IMR-90 (cell line): Measurements from ENCODE around the gene TFAP2B. TPM values are rescaled to one million over a fixed set of nuclear protein-coding genes. Genes with fewer than 3 reads are reported as not detected.
A peak's percentile ranks its signal among the peaks of the same experiment; 100 is the strongest.

Experiments
- ATAC-seq: fragments of 200-7000 bp; cut with Tn5 transposase; 2 replicates; pipeline ENCODE4 v1.9.1; 2020; ENCODE audit warnings: low read depth, mild to moderate bottlenecking, moderate library complexity
- BruUV-seq: library from RNA; stranded (reverse); fragments of 400-500 nt; replicated peaks from 2 replicates; lab custom pipeline; 2021; lab: Mats Ljungman, UMichigan
- CTCF ChIA-PET: fragments of 300-600 bp; formaldehyde crosslinking; extraction: SDS; loops from one replicate; lab custom pipeline; 2021; ENCODE audit warnings: antibody characterized with exemption; lab: Yijun Ruan, JAX
- POLR2A ChIA-PET: fragments of 300-600 bp; sonication (Branson Sonifier 250); formaldehyde crosslinking; loops from one replicate; lab custom pipeline; 2022; ENCODE audit warnings: antibody characterized with exemption; ENCODE audit not compliant: unreplicated experiment; lab: Charles Lee
- DNase-seq: peaks from one replicate; pipeline ENCODE4 v3.0.0; 2013
- H2AFZ ChIP-seq: replicated peaks from 2 replicates; pipeline ENCODE3; 2013; ENCODE audit warnings: low read length, mild to moderate bottlenecking; ENCODE audit not compliant: poor library complexity
- H2AK5ac ChIP-seq: 2 replicates; pipeline ENCODE4 v1.6.1; 2013; ENCODE audit warnings: low read depth, low read length, inconsistent platforms
- H2AK9ac ChIP-seq: replicated peaks from 2 replicates; pipeline ENCODE3; 2013; ENCODE audit warnings: mild to moderate bottlenecking, low read depth, low read length, moderate library complexity; ENCODE audit not compliant: poor library complexity
- H2BK120ac ChIP-seq: 2 replicates; pipeline ENCODE4 v1.6.1; 2013; ENCODE audit warnings: low read depth, low read length, inconsistent platforms
- H2BK15ac ChIP-seq: 3 replicates; pipeline ENCODE4 v1.6.1; 2013; ENCODE audit warnings: low read depth, low read length, inconsistent platforms
- H2BK20ac ChIP-seq: 2 replicates; pipeline ENCODE4 v1.6.1; 2013; ENCODE audit warnings: low read depth, mild to moderate bottlenecking, inconsistent platforms, low read length, moderate library complexity
- H2BK5ac ChIP-seq: 2 replicates; pipeline ENCODE4 v1.6.1; 2013; ENCODE audit warnings: mild to moderate bottlenecking, low read depth, low read length, inconsistent platforms; ENCODE audit not compliant: poor library complexity, severe bottlenecking
- H3K14ac ChIP-seq: replicated peaks from 2 replicates; pipeline ENCODE4 v1.6.1; 2013; ENCODE audit warnings: low read depth, low read length, inconsistent platforms
- H3K18ac ChIP-seq: 2 replicates; pipeline ENCODE4 v1.6.1; 2013; ENCODE audit warnings: low read depth, low read length, control low read depth
- H3K23ac ChIP-seq: 2 replicates; pipeline ENCODE4 v1.6.1; 2013; ENCODE audit warnings: low read depth, low read length, inconsistent platforms
- H3K27ac ChIP-seq: 2 replicates; pipeline ENCODE4 v1.5.1; 2013; ENCODE audit warnings: mild to moderate bottlenecking, control low read depth, low read length; ENCODE audit not compliant: insufficient read depth
- H3K27me3 ChIP-seq: 2 replicates; pipeline ENCODE4 v1.6.1; 2013; ENCODE audit warnings: low read length; ENCODE audit not compliant: control insufficient read depth, insufficient read depth
- H3K36me3 ChIP-seq: 2 replicates; pipeline ENCODE4 v1.6.1; 2013; ENCODE audit warnings: low read length, mixed read lengths; ENCODE audit not compliant: control insufficient read depth, insufficient read depth
- H3K4ac ChIP-seq: 2 replicates; pipeline ENCODE4 v1.6.1; 2013; ENCODE audit warnings: low read depth, low read length, inconsistent platforms
- H3K4me1 ChIP-seq: 2 replicates; pipeline ENCODE4 v1.6.1; 2013; ENCODE audit warnings: low read length, mixed read lengths; ENCODE audit not compliant: control insufficient read depth, insufficient read depth
- H3K4me2 ChIP-seq: 2 replicates; pipeline ENCODE4 v1.6.1; 2013; ENCODE audit warnings: low read depth, mild to moderate bottlenecking, control low read depth, low read length, moderate library complexity
- H3K4me3 ChIP-seq: 2 replicates; pipeline ENCODE4 v1.5.1; 2013; ENCODE audit warnings: low read depth, mild to moderate bottlenecking, control low read depth, low read length, moderate library complexity; ENCODE audit not compliant: insufficient read depth
- H3K56ac ChIP-seq: 2 replicates; pipeline ENCODE4 v1.6.1; 2013; ENCODE audit warnings: low read length, inconsistent platforms; ENCODE audit not compliant: insufficient read depth; ENCODE audit errors: extremely low read depth
- H3K79me1 ChIP-seq, 2 experiments: 2 replicates each; pipeline ENCODE4 v1.6.1; 2013; ENCODE audit warnings: low read length in 2 of 2, inconsistent platforms in 1 of 2, low read depth in 1 of 2
- H3K9ac ChIP-seq: 2 replicates; pipeline ENCODE4 v1.6.1; 2013; ENCODE audit warnings: low read depth, low read length, control low read depth
- H3K9me1 ChIP-seq: 2 replicates; pipeline ENCODE4 v1.6.1; 2013; ENCODE audit warnings: low read length, inconsistent platforms; ENCODE audit not compliant: insufficient read depth
- H3K9me3 ChIP-seq: 2 replicates; pipeline ENCODE4 v1.6.1; 2013; ENCODE audit warnings: low read length; ENCODE audit not compliant: control insufficient read depth, insufficient read depth
- H4K20me1 ChIP-seq: 2 replicates; pipeline ENCODE4 v1.6.1; 2013; ENCODE audit warnings: low read length, inconsistent platforms; ENCODE audit not compliant: insufficient read depth
- H4K5ac ChIP-seq: 2 replicates; pipeline ENCODE4 v1.6.1; 2013; ENCODE audit warnings: mild to moderate bottlenecking, low read depth, low read length, control low read depth
- H4K8ac ChIP-seq, 2 experiments: 2 replicates each; pipeline ENCODE4 v1.6.1; 2013; ENCODE audit warnings: low read depth in 2 of 2, low read length in 2 of 2, control low read depth in 1 of 2, inconsistent platforms in 1 of 2
- H4K91ac ChIP-seq: 2 replicates; pipeline ENCODE4 v1.6.1; 2013; ENCODE audit warnings: low read depth, low read length, inconsistent platforms; ENCODE audit not compliant: insufficient read depth
- BHLHE40 ChIP-seq: fragments of 150-350 bp; IDR thresholded peaks from 2 replicates; pipeline ENCODE4 v1.6.1; 2016; ENCODE audit warnings: mild to moderate bottlenecking, low read depth, low read length
- CHD1 ChIP-seq: IDR thresholded peaks from 2 replicates; pipeline ENCODE4 v1.6.1; 2012; ENCODE audit warnings: low read depth, low read length, improper control_type of control experiment
- ELK1 ChIP-seq: fragments of 150-350 bp; IDR thresholded peaks from 2 replicates; pipeline ENCODE4 v1.6.1; 2016; ENCODE audit warnings: low read depth, mild to moderate bottlenecking, low read length, moderate library complexity, borderline replicate concordance
- MAFK ChIP-seq: IDR thresholded peaks from 2 replicates; pipeline ENCODE4 v1.6.1; 2012; ENCODE audit warnings: low read depth, low read length, improper control_type of control experiment
- MXI1 ChIP-seq: IDR thresholded peaks from 2 replicates; pipeline ENCODE4 v1.6.1; 2012; ENCODE audit warnings: low read depth, mild to moderate bottlenecking, low read length, moderate library complexity, borderline replicate concordance
- POLR2A ChIP-seq: IDR thresholded peaks from 2 replicates; pipeline ENCODE4 v1.6.1; 2012; ENCODE audit warnings: mild to moderate bottlenecking, low read depth, low read length
- RCOR1 ChIP-seq: IDR thresholded peaks from 2 replicates; pipeline ENCODE4 v1.6.1; 2012; ENCODE audit warnings: mild to moderate bottlenecking, low read length, improper control_type of control experiment; ENCODE audit not compliant: insufficient replicate concordance
- USF2 ChIP-seq: fragments of 150-350 bp; IDR thresholded peaks from 2 replicates; pipeline ENCODE4 v1.6.1; 2017; ENCODE audit warnings: mild to moderate bottlenecking, antibody characterized with exemption, low read length, low read depth
- WGBS, 2 experiments: methylation state at CpG; one replicate each; pipeline versions ENCODE4 v1.1.5 to v1.1.7; 2013; ENCODE audit warnings: missing lambda C conversion rate in 2 of 2; ENCODE audit not compliant: insufficient read length in 1 of 2; ENCODE audit errors: extremely low coverage in 2 of 2; 5-methylcytosine and 5-hydroxymethylcytosine counted together
- dilution Hi-C: fragments of 300-500 bp; cut with HindIII; formaldehyde crosslinking; loops from one replicate; pipeline ENCODE4 v1.14.3; 2018; ENCODE audit warnings: low sequenced_read_pairs; ENCODE audit not compliant: unreplicated experiment
- in situ Hi-C: fragments of 300-500 bp; cut with MboI; formaldehyde crosslinking; loops from 3 replicates; pipeline ENCODE4 v1.14.3; 2019; ENCODE audit warnings: low sequenced_read_pairs, inconsistent platforms, mixed read lengths
- intact Hi-C: fragments of 100-400 bp; cut with micrococcal nuclease; formaldehyde crosslinking; loops from 2 replicates; pipeline ENCODE4 v1.10.0; 2022
- polyA plus RNA-seq, 3 experiments: library from polyadenylated mRNA; depleted of rRNA; stranded (reverse); fragments of >200 nt; gene quantifications; 2 replicates each; pipeline ENCODE4 v1.2.3, GENCODE V29; 2012; ENCODE audit warnings: low replicate concordance in 1 of 3
- total RNA-seq: library from RNA; depleted of rRNA; stranded (reverse); fragments of >200 nt; gene quantifications from 2 replicates; pipeline ENCODE4 v1.2.3, GENCODE V29; 2012

The TFAP2B gene
- total and polyA plus RNA-seq, 2 of the 4 experiments (the other 2 are of a cell fraction): not detected

- Histone ChIP-seq H4K8ac (no peak overlapping the region), H3K27me3 (peaks cover 57% of the 10 kb centered on the region), H3K4me1 (no peaks in the 10 kb centered on the region), H3K4ac (no peak overlapping the region), H4K5ac (no peak overlapping the region), H3K36me3 (no peaks in the 10 kb centered on the region), H3K9ac (no peak overlapping the region), H4K20me1 (no peaks in the 10 kb centered on the region), H3K9me1 (no peaks in the 10 kb centered on the region), H3K4me2 (peak overlapping the region; percentile 17; the same call in 1 of the 2 replicates), H3K4me3 (no peak overlapping the region), H2BK120ac (no peak overlapping the region), H2AK9ac (no peak overlapping the region), H3K14ac (no peak overlapping the region), H2BK15ac (no peak overlapping the region), H2BK5ac (no peak overlapping the region), H3K56ac (no peak overlapping the region), H2BK20ac (no peak overlapping the region), H2AFZ (peak overlapping the region; percentile 10), H3K79me1 (no peaks in the 10 kb centered on the region), H3K18ac (no peak overlapping the region), H3K9me3 (no peaks in the 10 kb centered on the region; the same call in 1 of the 2 replicates), H4K91ac (no peak overlapping the region), H3K23ac (no peak overlapping the region), H3K27ac (no peak overlapping the region), H2AK5ac (no peak overlapping the region)
- DNase-seq (no peak), ATAC-seq (no peak)
- in situ Hi-C loops (loop anchor here (25.0 kb wide), 1 partner anchor 1192 kb away; no protein-coding TSS in a partner anchor), intact Hi-C loops (loop anchor here (10.0 kb wide), 1 partner anchor 1035 kb away; no protein-coding TSS in a partner anchor), dilution Hi-C loops (no loop called here)
- ChIA-PET CTCF (interaction anchor here (0.6 kb wide), 1 partner anchor 1202 kb away, joined by 4 read pairs; no protein-coding TSS in a partner anchor), POLR2A (no interaction called here)
- 1% methylated on average over 19 of the region's 58 CpGs; no CpG with 5 or more reads in 1 of the 2 experiments for WGBS, 2 experiments
- no TSS peak for BruUV-seq
- TF ChIP-seq POLR2A (no peak), MXI1 (no peak), CHD1 (no peak), RCOR1 (no peak), MAFK (no peak), USF2 (no peak), BHLHE40 (no peak), ELK1 (no peak)
Observed at GRCh38 chr6:50819904-50820868, 1.5 kb downstream of the TFAP2B start.
